ENCODE results near the gene KIAA1217.

Gene KIAA1217

GRCh38 chr10:24544776-24545175, 335.8 kb downstream of the KIAA1217 start:
- Histone ChIP-seq H3K4me3 (no peak overlapping the region), H3K36me3 (peaks cover 0 to 59% (median 0%) of the 10 kb centered on the region in 11 experiments; a peak in 4 of 22 replicates)

DNA sequence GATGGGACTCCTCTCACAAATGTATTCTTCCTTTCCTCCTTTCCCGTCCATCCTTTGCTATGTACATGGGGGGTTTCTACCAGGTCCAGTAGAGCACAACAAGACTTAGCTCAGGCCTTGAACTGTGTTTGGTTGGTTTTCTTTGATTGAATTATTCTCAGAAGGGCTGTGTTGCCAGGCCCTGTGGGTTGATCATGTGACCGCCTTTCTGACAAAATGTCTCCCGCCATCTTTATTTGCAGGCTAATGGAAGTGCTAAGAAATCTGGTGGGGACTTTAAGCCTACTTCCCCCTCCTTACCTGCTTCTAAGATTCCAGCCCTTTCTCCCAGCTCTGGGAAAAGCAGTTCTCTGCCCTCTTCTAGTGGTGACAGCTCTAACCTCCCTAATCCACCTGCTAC, 336.6 kb downstream of the KIAA1217 start:
- Histone ChIP-seq H3K27ac (no peak overlapping the region), H3K4me2 (no peak overlapping the region), H3K36me3 (peaks cover 0 to 50% (median 0%) of the 10 kb centered on the region in 11 experiments; a peak in 4 of 22 replicates), H3K9ac (no peak overlapping the region), H3K4me1 (no peaks in the 10 kb centered on the region), H3K9me3 (replicated peaks in 1 of 11) (no peaks in the 10 kb centered on the region), H3K27me3 (no peaks in the 10 kb centered on the region), H4K20me1 (no peaks in the 10 kb centered on the region), H3K4me3 (no peak overlapping the region)
- TF ChIP-seq Cebpa-rat (IDR thresholded peaks at IDR 0.05) = no peak

More at GRCh38 chr10:24544776-24545175, 335.8 kb downstream of the KIAA1217 start:
- Histone ChIP-seq H3K9me3 (replicated peaks in 1 of 11) (no peaks in the 10 kb centered on the region), H3K4me1 (no peaks in the 10 kb centered on the region), H4K20me1 (no peaks in the 10 kb centered on the region), H3K9ac (no peak overlapping the region), H3K27ac (no peak overlapping the region), H3K4me2 (no peak overlapping the region), H3K27me3 (no peaks in the 10 kb centered on the region)
- TF ChIP-seq Cebpa-rat (IDR thresholded peaks at IDR 0.05) = no peak

GRCh38 chr10:24550680-24551079, 341.7 kb downstream of the KIAA1217 start:
- no peak overlapping the region for H3K4me2 ChIP-seq
- H3K9me3 ChIP-seq (replicated peaks in 1 of 11) = peaks cover 0 to 5% (median 0%) of the 10 kb centered on the region in 11 experiments; a peak in 2 of 22 replicates
- no peak for TF ChIP-seq Cebpa-rat (IDR thresholded peaks at IDR 0.05)
- no peaks in the 10 kb centered on the region for H4K20me1 ChIP-seq
- H3K4me3 ChIP-seq = no peak overlapping the region
- peaks cover 0 to 2% (median 0%) of the 10 kb centered on the region in 11 experiments; a peak in 2 of 22 replicates for H3K36me3 ChIP-seq
- H3K27me3 ChIP-seq = no peaks in the 10 kb centered on the region
- no peak overlapping the region for H3K27ac ChIP-seq
- H3K9ac ChIP-seq = no peak overlapping the region
- H3K4me1 ChIP-seq = peaks cover 0 to 2% (median under 1%) of the 10 kb centered on the region in 10 experiments; a peak in 6 of 20 replicates

DNA sequence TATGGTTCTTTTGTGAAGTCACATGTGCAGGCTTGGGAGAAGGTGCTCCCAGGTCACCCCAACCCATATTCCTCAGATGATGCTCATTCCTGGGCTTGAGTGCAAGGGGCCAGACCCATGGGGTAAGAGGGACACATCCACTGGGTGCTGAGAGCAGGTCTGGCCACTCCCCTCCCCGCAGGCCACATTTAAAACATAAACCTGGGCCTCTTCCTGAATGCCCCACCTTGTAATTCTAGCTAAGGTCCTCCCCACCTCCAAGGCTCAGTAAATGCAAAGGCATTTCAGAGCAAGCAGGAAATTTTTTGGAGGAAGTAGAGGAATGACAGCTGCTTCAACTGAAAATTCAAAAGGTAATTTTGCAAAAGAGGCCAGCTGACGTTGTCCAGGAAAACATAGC, 342.2 kb downstream of the KIAA1217 start:
- Histone ChIP-seq H4K20me1 (no peaks in the 10 kb centered on the region), H3K27me3 (no peaks in the 10 kb centered on the region), H3K9ac (no peak overlapping the region), H3K4me3 (no peak overlapping the region), H3K27ac (no peak overlapping the region), H3K9me3 (replicated peaks in 1 of 11) (peaks cover 0 to 10% (median 0%) of the 10 kb centered on the region in 11 experiments; a peak in 3 of 22 replicates), H3K36me3 (no peaks in the 10 kb centered on the region), H3K4me2 (no peak overlapping the region), H3K4me1 (peaks cover 1 to 7% (median 4%) of the 10 kb centered on the region in 10 experiments; a peak in 19 of 20 replicates)
- no peak for TF ChIP-seq Cebpa-rat (IDR thresholded peaks at IDR 0.05)

GRCh38 chr10:24552346-24553016, 343.5 kb downstream of the KIAA1217 start:
- H3K9ac ChIP-seq = no peak overlapping the region
- H4K20me1 ChIP-seq = no peaks in the 10 kb centered on the region
- peaks cover 0 to 16% (median 0%) of the 10 kb centered on the region in 11 experiments; a peak in 3 of 22 replicates for H3K9me3 ChIP-seq (replicated peaks in 1 of 11)
- no peak overlapping the region for H3K4me3 ChIP-seq
- H3K4me1 ChIP-seq = peaks cover 10 to 16% (median 14%) of the 10 kb centered on the region in 10 experiments
- no peak overlapping the region for H3K27ac ChIP-seq
- no peak for TF ChIP-seq Cebpa-rat (IDR thresholded peaks at IDR 0.05)
- H3K27me3 ChIP-seq = no peaks in the 10 kb centered on the region
- no peaks in the 10 kb centered on the region for H3K36me3 ChIP-seq
- no peak overlapping the region for H3K4me2 ChIP-seq

DNA sequence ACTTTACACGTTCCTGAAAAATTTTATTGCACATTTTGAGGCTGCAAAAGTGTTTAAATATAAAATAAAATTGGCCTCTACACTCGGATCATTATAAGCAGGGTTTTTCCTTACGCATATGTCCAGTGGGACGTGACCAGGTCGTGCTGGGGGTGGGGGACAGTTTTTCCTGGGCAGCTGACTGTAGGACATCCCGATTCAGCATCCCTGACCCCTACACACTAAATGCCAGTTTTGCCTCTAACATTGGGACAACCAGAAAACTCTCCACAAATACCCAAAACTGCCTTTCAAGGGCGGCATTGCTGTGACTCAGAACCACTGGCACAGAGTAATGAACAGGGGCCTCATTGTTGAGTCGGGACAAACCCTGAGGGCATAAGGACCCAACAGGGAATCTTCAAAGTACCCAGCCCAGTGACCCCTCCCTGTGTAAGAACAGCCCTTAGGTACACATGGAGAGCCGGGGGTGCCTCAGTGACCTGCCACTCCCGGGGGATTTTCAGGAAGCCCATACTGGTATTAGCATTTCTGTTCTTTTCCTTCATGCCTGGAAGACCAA, 344.2 kb downstream of the KIAA1217 start:
- H3K27ac ChIP-seq = no peak overlapping the region
- no peaks in the 10 kb centered on the region for H3K36me3 ChIP-seq
- H3K9me3 ChIP-seq (replicated peaks in 1 of 11) = peaks cover 0 to 16% (median 0%) of the 10 kb centered on the region in 11 experiments; a peak in 3 of 22 replicates
- no peak overlapping the region for H3K4me2 ChIP-seq
- H3K9ac ChIP-seq = no peak overlapping the region
- no peak overlapping the region for H3K4me3 ChIP-seq
- H3K4me1 ChIP-seq = peaks cover 10 to 16% (median 14%) of the 10 kb centered on the region in 10 experiments
- TF ChIP-seq Cebpa-rat (IDR thresholded peaks at IDR 0.05) = no peak
- no peaks in the 10 kb centered on the region for H4K20me1 ChIP-seq
- no peaks in the 10 kb centered on the region for H3K27me3 ChIP-seq

DNA sequence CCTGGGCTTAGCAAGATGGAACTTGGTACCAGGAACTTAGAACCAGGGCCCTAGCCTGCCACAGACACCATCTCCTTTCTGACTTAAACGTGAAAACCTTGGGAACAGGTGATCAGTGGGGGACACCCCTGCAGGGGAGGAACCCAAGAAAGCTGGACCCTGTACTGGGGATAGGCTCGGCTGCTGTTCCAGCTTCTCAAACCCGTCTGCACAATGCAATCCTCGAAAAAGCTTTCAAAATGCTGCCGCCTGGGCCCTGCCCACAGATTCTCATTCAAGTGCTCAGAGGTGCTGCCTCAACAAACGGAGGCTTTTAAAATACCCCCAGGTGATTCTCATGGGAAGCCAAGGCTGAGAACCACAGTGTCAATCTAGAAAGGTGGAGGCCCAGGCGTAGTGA, 345.1 kb downstream of the KIAA1217 start:
- Histone ChIP-seq H3K36me3 (no peaks in the 10 kb centered on the region), H3K27me3 (no peaks in the 10 kb centered on the region), H3K4me2 (no peak overlapping the region), H3K4me1 (peaks cover 10 to 16% (median 14%) of the 10 kb centered on the region in 10 experiments), H3K27ac (no peak overlapping the region), H3K9ac (no peak overlapping the region), H4K20me1 (no peaks in the 10 kb centered on the region), H3K9me3 (replicated peaks in 1 of 11) (peaks cover 0 to 16% (median 0%) of the 10 kb centered on the region in 11 experiments; a peak in 3 of 22 replicates), H3K4me3 (no peak overlapping the region)
- TF ChIP-seq Cebpa-rat (IDR thresholded peaks at IDR 0.05) = no peak

DNA sequence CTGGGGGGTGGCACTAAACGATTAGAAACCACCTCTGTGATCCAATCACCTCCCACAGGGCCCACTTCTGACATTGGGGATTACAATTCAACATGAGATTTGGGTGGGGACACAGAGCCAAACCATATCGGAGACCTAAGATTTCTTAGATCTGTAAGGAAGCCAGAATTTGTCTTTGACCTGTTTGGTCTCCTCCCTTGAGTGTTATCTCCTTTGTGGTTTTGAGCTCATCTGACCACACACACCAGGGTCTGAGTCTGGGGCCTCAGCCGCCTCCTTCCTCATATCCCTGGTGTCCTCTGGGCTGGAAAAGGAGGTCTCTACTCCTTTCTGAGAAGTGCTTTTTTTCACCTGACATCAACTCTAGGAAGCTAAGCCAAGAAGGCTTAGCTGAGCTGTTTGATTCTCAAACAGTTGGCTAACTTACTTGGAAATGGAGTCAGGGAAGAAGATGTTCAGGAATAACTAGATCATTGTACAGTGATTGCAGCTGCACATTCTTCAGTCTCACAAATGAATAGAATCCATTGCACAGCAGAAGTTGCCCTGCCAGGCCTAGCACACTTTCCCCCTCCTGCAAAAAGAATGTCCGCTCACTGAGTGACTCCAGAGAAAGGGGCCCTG, 347.3 kb downstream of the KIAA1217 start:
- H3K9ac ChIP-seq = no peak overlapping the region
- H3K4me2 ChIP-seq = peak overlapping the region; percentile 6 to 75 (median 51); a peak in 20 of 22 replicates
- H4K20me1 ChIP-seq = no peaks in the 10 kb centered on the region
- H3K4me1 ChIP-seq = peaks cover 10 to 16% (median 14%) of the 10 kb centered on the region in 10 experiments
- H3K36me3 ChIP-seq = no peaks in the 10 kb centered on the region
- H3K27ac ChIP-seq = peak overlapping the region in 1 of 11 experiments; percentile 14; a peak in 1 of 22 replicates
- H3K27me3 ChIP-seq = no peaks in the 10 kb centered on the region
- H3K4me3 ChIP-seq = no peak overlapping the region
- peaks cover 0 to 16% (median 0%) of the 10 kb centered on the region in 11 experiments; a peak in 3 of 22 replicates for H3K9me3 ChIP-seq (replicated peaks in 1 of 11)
- no peak for TF ChIP-seq Cebpa-rat (IDR thresholded peaks at IDR 0.05)
